DOHH2 (cell line): ENCODE data around the gene EPDR1.

Experiments
- H3F3A ChIP-seq: fragments of 200-600 bp; sonication (generic), shearing (Covaris generic); 2 replicates; pipeline ENCODE4 v1.6.0; 2016; ENCODE audit warnings: antibody characterized with exemption, mild to moderate bottlenecking; ENCODE audit not compliant: control insufficient read depth, insufficient read depth
- H3K27ac ChIP-seq: fragments of 200-600 bp; sonication (generic); 2 replicates; pipeline ENCODE4 v1.5.1; 2014; ENCODE audit warnings: low read depth, mild to moderate bottlenecking, low read length, moderate library complexity
- H3K27me3 ChIP-seq: fragments of 200-600 bp; sonication (generic); 2 replicates; pipeline ENCODE4 v1.6.1; 2014; ENCODE audit warnings: mild to moderate bottlenecking, low read length, mixed read lengths; ENCODE audit not compliant: control insufficient read depth
- H3K36me3 ChIP-seq: fragments of 200-600 bp; sonication (generic); 2 replicates; pipeline ENCODE4 v1.6.1; 2014; ENCODE audit warnings: mild to moderate bottlenecking, low read length, moderate library complexity, mixed read lengths; ENCODE audit not compliant: control insufficient read depth
- H3K4me1 ChIP-seq: fragments of 200-600 bp; sonication (generic); 2 replicates; pipeline ENCODE4 v1.6.1; 2014; ENCODE audit warnings: mild to moderate bottlenecking, low read length, mixed read lengths; ENCODE audit not compliant: control insufficient read depth
- H3K4me2 ChIP-seq: fragments of 200-600 bp; sonication (generic); 2 replicates; pipeline ENCODE4 v1.6.0; 2014; ENCODE audit warnings: mild to moderate bottlenecking, low read length, moderate library complexity
- H3K4me3 ChIP-seq: fragments of 200-600 bp; sonication (generic); 2 replicates; pipeline ENCODE4 v1.5.1; 2014; ENCODE audit warnings: mild to moderate bottlenecking, low read length, mixed read lengths
- H3K79me2 ChIP-seq: fragments of 200-600 bp; sonication (generic); 2 replicates; pipeline ENCODE4 v1.6.1; 2014; ENCODE audit warnings: mild to moderate bottlenecking, low read length, mixed read lengths; ENCODE audit not compliant: control insufficient read depth
- H3K9me2 ChIP-seq: fragments of 200-600 bp; sonication (generic); replicated peaks from 2 replicates; pipeline ENCODE4 v1.6.1; 2014; ENCODE audit warnings: mild to moderate bottlenecking, low read length, mixed read lengths; ENCODE audit not compliant: control insufficient read depth
- H3K9me3 ChIP-seq: fragments of 200-600 bp; sonication (generic); 2 replicates; pipeline ENCODE4 v1.6.1; 2014; ENCODE audit warnings: antibody characterized with exemption, low read length, mixed read lengths; ENCODE audit not compliant: control insufficient read depth, insufficient read depth
- H4K20me1 ChIP-seq: fragments of 200-600 bp; sonication (generic); 2 replicates; pipeline ENCODE4 v1.6.0; 2014; ENCODE audit warnings: low read depth, mild to moderate bottlenecking, antibody characterized with exemption, low read length, moderate library complexity; ENCODE audit not compliant: control insufficient read depth, insufficient read depth
- CTCF ChIP-seq: fragments of 200-600 bp; sonication (generic); IDR thresholded peaks from one replicate; pipeline ENCODE4 v1.5.1; 2014; ENCODE audit warnings: antibody characterized with exemption, mild to moderate bottlenecking, low read depth, low read length; ENCODE audit not compliant: poor library complexity, severe bottlenecking
- EZH2phosphoT487 ChIP-seq: fragments of 200-600 bp; sonication (generic); IDR thresholded peaks from 2 replicates; pipeline ENCODE4 v1.6.1; 2017; ENCODE audit warnings: borderline replicate concordance, mild to moderate bottlenecking, antibody characterized with exemption, low read length, moderate library complexity, mixed read lengths

The EPDR1 gene

GRCh38 chr7:37901890-37902524 is 18.4 kb upstream of the EPDR1 start:
- Histone ChIP-seq H3K79me2 (no peaks in the 10 kb centered on the region), H3K36me3 (no peaks in the 10 kb centered on the region), H3K27ac (no peak overlapping the region), H3F3A (no peaks in the 10 kb centered on the region), H3K4me3 (no peak overlapping the region), H3K9me3 (no peaks in the 10 kb centered on the region), H3K4me2 (no peak overlapping the region), H4K20me1 (no peaks in the 10 kb centered on the region), H3K9me2 (no peaks in the 10 kb centered on the region), H3K27me3 (0 out of 2 replicates have a peak, but pooled peaks cover 6% of the 10 kb centered on the region), H3K4me1 (no peaks in the 10 kb centered on the region)
- TF ChIP-seq CTCF, result no peak
- TF ChIP-seq EZH2phosphoT487, result no peak

GRCh38 chr7:37908221-37908788 is 12.1 kb upstream of the EPDR1 start:
- TF ChIP-seq EZH2phosphoT487, result no peak
- Histone ChIP-seq H3K36me3 (no peaks in the 10 kb centered on the region), H3K9me2 (no peaks in the 10 kb centered on the region), H3F3A (no peaks in the 10 kb centered on the region), H3K27me3 (0 out of 2 replicates have a peak, but pooled peaks cover 4% of the 10 kb centered on the region), H3K4me3 (no peak overlapping the region), H3K4me1 (no peaks in the 10 kb centered on the region), H3K79me2 (no peaks in the 10 kb centered on the region), H3K27ac (no peak overlapping the region), H4K20me1 (no peaks in the 10 kb centered on the region), H3K9me3 (no peaks in the 10 kb centered on the region), H3K4me2 (no peak overlapping the region)

GRCh38 chr7:37912756-37913155 is 7.7 kb upstream of the EPDR1 start:
- Histone ChIP-seq H3K9me2 (no peaks in the 10 kb centered on the region), H3K36me3 (no peaks in the 10 kb centered on the region), H3K79me2 (no peaks in the 10 kb centered on the region), H3K4me2 (no peak overlapping the region), H3K9me3 (no peaks in the 10 kb centered on the region), H3K27ac (no peak overlapping the region), H3F3A (no peaks in the 10 kb centered on the region), H4K20me1 (no peaks in the 10 kb centered on the region), H3K4me3 (no peak overlapping the region), H3K4me1 (no peaks in the 10 kb centered on the region), H3K27me3 (0 out of 2 replicates have a peak, but pooled peaks cover 6% of the 10 kb centered on the region)
- TF ChIP-seq CTCF, result no peak

GRCh38 chr7:37915438-37915837 is 5.0 kb upstream of the EPDR1 start:
- H3K4me3 ChIP-seq, result no peak overlapping the region
- no peaks in the 10 kb centered on the region for H4K20me1 ChIP-seq
- H3K9me2 ChIP-seq, result no peaks in the 10 kb centered on the region
- H3K4me1 ChIP-seq, result no peaks in the 10 kb centered on the region
- H3K27ac ChIP-seq, result no peak overlapping the region
- no peaks in the 10 kb centered on the region for H3F3A ChIP-seq
- H3K4me2 ChIP-seq, result no peak overlapping the region
- H3K9me3 ChIP-seq, result no peaks in the 10 kb centered on the region
- no peaks in the 10 kb centered on the region for H3K36me3 ChIP-seq
- TF ChIP-seq EZH2phosphoT487 (no peak), CTCF (no peak)
- peaks cover 16% of the 10 kb centered on the region; the same call in 1 of the 2 replicates for H3K27me3 ChIP-seq
- H3K79me2 ChIP-seq, result no peaks in the 10 kb centered on the region
